Peyer's patch (tissue), 4 donors: ENCODE data around the gene ADAR.

Experiments
- POLR2A ChIP-seq, 2 donors: fragments of 450-650 bp; IDR thresholded peaks; one replicate each; pipeline ENCODE4 v1.5.1; 2017; ENCODE audit warnings: antibody characterized with exemption in 2 of 2, mild to moderate bottlenecking in 2 of 2, moderate library complexity in 2 of 2
- TF ChIP-seq, protein P1 (sequence below), 6 experiments: fragments of 450-650 bp in 4 of 6; fragments of 200-600 bp in 2 of 6; sonication (generic) in 1 of 6; IDR thresholded peaks; one replicate each; pipeline ENCODE4 v1.5.1; 2017 to 2019; ENCODE audit warnings: antibody characterized with exemption in 6 of 6, mild to moderate bottlenecking in 3 of 6, moderate library complexity in 1 of 6

DNA sequence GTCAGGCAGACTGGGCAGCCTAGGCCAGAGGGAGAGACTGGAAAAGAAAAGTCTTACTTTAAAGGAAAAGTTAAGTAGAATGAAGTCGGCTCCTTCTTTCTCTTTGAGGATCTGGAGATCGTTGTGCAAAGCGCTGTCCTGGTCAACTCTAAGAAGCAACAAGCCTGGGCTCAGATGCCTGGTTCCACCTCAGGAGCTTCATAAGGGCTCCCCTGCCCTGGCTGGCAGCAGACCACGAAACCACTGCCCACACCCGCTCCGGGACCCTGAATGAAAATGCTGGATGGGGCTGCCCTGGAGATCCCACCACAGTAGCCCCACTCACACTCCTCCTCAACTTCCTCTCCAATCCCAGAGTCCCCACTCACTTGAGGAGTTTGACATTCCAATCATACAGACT lies 56.0 kb downstream of the ADAR start:
- TF ChIP-seq POLR2A (IDR thresholded peaks at IDR 0.05), result no peak
- TF ChIP-seq, protein P1, sequence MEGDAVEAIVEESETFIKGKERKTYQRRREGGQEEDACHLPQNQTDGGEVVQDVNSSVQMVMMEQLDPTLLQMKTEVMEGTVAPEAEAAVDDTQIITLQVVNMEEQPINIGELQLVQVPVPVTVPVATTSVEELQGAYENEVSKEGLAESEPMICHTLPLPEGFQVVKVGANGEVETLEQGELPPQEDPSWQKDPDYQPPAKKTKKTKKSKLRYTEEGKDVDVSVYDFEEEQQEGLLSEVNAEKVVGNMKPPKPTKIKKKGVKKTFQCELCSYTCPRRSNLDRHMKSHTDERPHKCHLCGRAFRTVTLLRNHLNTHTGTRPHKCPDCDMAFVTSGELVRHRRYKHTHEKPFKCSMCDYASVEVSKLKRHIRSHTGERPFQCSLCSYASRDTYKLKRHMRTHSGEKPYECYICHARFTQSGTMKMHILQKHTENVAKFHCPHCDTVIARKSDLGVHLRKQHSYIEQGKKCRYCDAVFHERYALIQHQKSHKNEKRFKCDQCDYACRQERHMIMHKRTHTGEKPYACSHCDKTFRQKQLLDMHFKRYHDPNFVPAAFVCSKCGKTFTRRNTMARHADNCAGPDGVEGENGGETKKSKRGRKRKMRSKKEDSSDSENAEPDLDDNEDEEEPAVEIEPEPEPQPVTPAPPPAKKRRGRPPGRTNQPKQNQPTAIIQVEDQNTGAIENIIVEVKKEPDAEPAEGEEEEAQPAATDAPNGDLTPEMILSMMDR (IDR thresholded peaks at IDR 0.05), result no peak
